ENCODE measurements around the gene EXT2. TPM values are rescaled to one million over a fixed set of nuclear protein-coding genes. Genes with fewer than 3 reads are reported as not detected.

The EXT2 gene
- total and polyA plus RNA-seq, 2 experiments from 2014 or later: 71.5 to 107 TPM

DNA sequence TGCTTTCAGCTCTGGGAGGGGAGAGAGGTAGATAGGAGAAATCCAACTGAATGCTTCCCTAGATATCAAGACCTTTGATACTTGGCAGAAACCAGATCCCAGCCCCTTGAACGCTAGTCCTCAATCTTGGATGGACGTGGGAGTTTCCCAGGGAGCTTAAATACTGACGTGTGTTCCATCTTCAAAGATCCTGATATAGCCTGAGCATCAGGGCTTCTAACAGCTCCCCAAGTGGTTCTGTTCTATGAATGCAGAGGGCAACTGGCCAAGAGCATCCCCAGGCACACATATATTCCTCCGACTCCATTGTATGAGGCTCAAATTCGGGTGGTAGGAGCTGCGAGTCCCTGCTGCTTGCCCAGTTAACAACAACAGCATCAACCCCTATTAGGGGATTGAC lies 38.1 kb upstream of the EXT2 start:
- TF ChIP-seq CTCF (IDR thresholded peaks at IDR 0.05; ENCODE audit: poor library complexity) (no peak), EZH2 (IDR thresholded peaks at IDR 0.05; ENCODE audit: borderline replicate concordance) (no peak)
- Histone ChIP-seq H3K9me3 (ENCODE audit: low read depth) (no peaks in the 10 kb centered on the region), H3K9me2 (replicated peaks; ENCODE audit: insufficient read depth) (no peaks in the 10 kb centered on the region), H3K4me3 (no peak overlapping the region), H3K36me3 (replicated peaks; ENCODE audit: insufficient read depth, low read depth) (no peaks in the 10 kb centered on the region), H3K27me3 (no peaks in the 10 kb centered on the region), H3K79me2 (no peaks in the 10 kb centered on the region), H2AFZ (no peak overlapping the region), H3K4me1 (ENCODE audit: insufficient read depth) (no peaks in the 10 kb centered on the region), H3K4me2 (no peak overlapping the region), H3K27ac (no peak overlapping the region), H4K20me1 (ENCODE audit: insufficient read depth, poor library complexity, severe bottlenecking) (no peaks in the 10 kb centered on the region)
- 77% methylated on average over 6 of the region's 6 CpGs for WGBS (ENCODE audit: low lambda C conversion rate, missing lambda C conversion rate)
- no peak for DNase-seq (ENCODE audit: low spot score)

DNA sequence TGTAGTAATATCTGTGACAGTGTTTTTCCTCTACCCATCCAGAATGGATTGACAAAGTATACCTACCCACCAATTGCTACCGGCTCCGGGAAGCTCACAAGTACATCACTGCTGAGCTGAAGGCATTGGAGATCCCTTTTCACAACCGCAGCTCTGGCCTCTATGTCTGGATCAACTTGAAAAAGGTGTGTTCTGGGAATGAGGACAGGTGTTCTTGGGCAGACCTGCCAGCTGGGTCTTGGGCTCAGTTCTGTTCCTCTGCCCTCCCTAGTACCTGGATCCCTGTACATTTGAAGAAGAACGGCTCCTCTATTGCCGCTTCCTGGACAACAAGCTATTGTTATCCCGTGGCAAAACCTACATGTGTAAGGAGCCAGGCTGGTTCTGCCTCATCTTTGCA lies 37.2 kb upstream of the EXT2 start:
- H3K4me3 ChIP-seq: no peak overlapping the region
- H3K4me1 ChIP-seq (ENCODE audit: insufficient read depth): no peaks in the 10 kb centered on the region
- H3K9me2 ChIP-seq (replicated peaks; ENCODE audit: insufficient read depth): no peaks in the 10 kb centered on the region
- no peaks in the 10 kb centered on the region for H3K9me3 ChIP-seq (ENCODE audit: low read depth)
- H2AFZ ChIP-seq: no peak overlapping the region
- no peaks in the 10 kb centered on the region for H3K36me3 ChIP-seq (replicated peaks; ENCODE audit: insufficient read depth, low read depth)
- 94% methylated on average over 6 of the region's 6 CpGs for WGBS (ENCODE audit: low lambda C conversion rate, missing lambda C conversion rate)
- TF ChIP-seq EZH2phosphoT487 (IDR thresholded peaks at IDR 0.05; ENCODE audit: low read depth, severe bottlenecking, unreplicated experiment): no peak
- no peak for TF ChIP-seq EZH2 (IDR thresholded peaks at IDR 0.05; ENCODE audit: borderline replicate concordance)
- TF ChIP-seq CTCF (IDR thresholded peaks at IDR 0.05; ENCODE audit: poor library complexity): no peak
- no peak for DNase-seq (ENCODE audit: low spot score)
- H3K27ac ChIP-seq: no peak overlapping the region
- no peaks in the 10 kb centered on the region for H3K79me2 ChIP-seq
- no peaks in the 10 kb centered on the region for H3K27me3 ChIP-seq
- no peak overlapping the region for H3K4me2 ChIP-seq
- H4K20me1 ChIP-seq (ENCODE audit: insufficient read depth, poor library complexity, severe bottlenecking): no peaks in the 10 kb centered on the region

DNA sequence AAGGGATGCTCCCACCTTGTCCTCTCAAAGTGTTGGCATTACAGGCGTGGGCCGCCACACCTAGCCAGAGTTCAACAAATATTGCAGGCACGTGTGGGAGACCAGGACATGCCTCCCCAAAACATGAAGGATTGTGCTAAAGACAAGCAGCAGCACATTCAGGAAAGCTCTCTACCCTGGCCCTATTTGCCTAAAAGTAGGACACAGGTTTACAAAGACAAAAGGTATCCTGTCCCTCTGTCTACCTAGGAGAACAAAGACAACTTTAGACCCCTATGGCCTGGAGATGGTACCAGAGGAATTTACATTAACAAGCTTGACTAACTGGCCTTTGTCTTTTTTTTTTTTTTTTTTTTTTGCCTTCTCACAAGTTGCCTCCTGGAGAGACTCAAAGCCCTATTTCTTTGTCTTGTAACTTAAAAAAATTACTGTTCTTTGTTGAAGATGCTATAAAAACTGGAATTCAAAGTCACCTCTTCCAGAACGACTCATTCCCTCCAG lies 30.3 kb upstream of the EXT2 start:
- Histone ChIP-seq H3K4me2 (peak overlapping the region; percentile 81), H3K36me3 (replicated peaks; ENCODE audit: insufficient read depth, low read depth) (no peaks in the 10 kb centered on the region)
- WGBS (ENCODE audit: low lambda C conversion rate, missing lambda C conversion rate): 67% methylated on average over 4 of the region's 4 CpGs

More for the DNA sequence above, 30.3 kb upstream of the EXT2 start:
- peaks cover 3% of the 10 kb centered on the region for H3K79me2 ChIP-seq
- TF ChIP-seq EZH2phosphoT487 (IDR thresholded peaks at IDR 0.05; ENCODE audit: low read depth, severe bottlenecking, unreplicated experiment) (no peak), EZH2 (IDR thresholded peaks at IDR 0.05; ENCODE audit: borderline replicate concordance) (no peak), CTCF (IDR thresholded peaks at IDR 0.05; ENCODE audit: poor library complexity) (no peak)
- H3K9me2 ChIP-seq (replicated peaks; ENCODE audit: insufficient read depth): no peaks in the 10 kb centered on the region
- no peak for DNase-seq (ENCODE audit: low spot score)
- H3K4me3 ChIP-seq: no peak overlapping the region
- H2AFZ ChIP-seq: peak overlapping the region; percentile 89
- peaks cover 10% of the 10 kb centered on the region for H3K4me1 ChIP-seq (ENCODE audit: insufficient read depth)
- no peaks in the 10 kb centered on the region for H3K9me3 ChIP-seq (ENCODE audit: low read depth)
- H4K20me1 ChIP-seq (ENCODE audit: insufficient read depth, poor library complexity, severe bottlenecking): no peaks in the 10 kb centered on the region
- peak overlapping the region; percentile 93 for H3K27ac ChIP-seq
- H3K27me3 ChIP-seq: no peaks in the 10 kb centered on the region

Measured in hepatocyte (in vitro differentiated cells).